ENCODE data around the gene DENND4A. TPM values are rescaled to one million over a fixed set of nuclear protein-coding genes. Genes with fewer than 3 reads are reported as not detected.

The DENND4A gene
- polyA plus RNA-seq, 1 experiment = 5.1 TPM

DNA sequence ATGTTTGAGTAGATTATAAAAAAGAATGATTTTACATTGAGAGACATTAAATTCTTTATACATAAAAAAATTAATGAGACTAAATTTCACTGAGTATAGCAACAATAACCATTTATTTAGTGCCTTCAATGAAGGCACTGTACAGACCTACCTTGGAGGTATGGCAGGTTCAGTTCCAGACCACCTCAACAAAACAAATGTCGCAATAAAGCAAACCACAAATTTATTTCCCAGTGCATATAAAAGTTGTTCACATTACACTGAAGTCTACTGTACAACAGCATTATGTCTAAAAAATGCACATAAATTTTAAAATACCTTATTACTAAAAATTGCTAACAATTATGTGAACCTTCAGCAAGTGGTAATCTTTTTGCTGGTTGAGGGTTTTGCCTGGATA, 111.5 kb downstream of the DENND4A start:
- no peak overlapping the region for H3K4me3 ChIP-seq (ENCODE audit: low read depth, low read length)
- CTCF ChIA-PET = no interaction called here
- DNase-seq (ENCODE audit: low read depth) = no peak
- TF ChIP-seq, protein P1, sequence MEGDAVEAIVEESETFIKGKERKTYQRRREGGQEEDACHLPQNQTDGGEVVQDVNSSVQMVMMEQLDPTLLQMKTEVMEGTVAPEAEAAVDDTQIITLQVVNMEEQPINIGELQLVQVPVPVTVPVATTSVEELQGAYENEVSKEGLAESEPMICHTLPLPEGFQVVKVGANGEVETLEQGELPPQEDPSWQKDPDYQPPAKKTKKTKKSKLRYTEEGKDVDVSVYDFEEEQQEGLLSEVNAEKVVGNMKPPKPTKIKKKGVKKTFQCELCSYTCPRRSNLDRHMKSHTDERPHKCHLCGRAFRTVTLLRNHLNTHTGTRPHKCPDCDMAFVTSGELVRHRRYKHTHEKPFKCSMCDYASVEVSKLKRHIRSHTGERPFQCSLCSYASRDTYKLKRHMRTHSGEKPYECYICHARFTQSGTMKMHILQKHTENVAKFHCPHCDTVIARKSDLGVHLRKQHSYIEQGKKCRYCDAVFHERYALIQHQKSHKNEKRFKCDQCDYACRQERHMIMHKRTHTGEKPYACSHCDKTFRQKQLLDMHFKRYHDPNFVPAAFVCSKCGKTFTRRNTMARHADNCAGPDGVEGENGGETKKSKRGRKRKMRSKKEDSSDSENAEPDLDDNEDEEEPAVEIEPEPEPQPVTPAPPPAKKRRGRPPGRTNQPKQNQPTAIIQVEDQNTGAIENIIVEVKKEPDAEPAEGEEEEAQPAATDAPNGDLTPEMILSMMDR (IDR thresholded peaks at IDR 0.05; ENCODE audit: insufficient read depth, low read depth, low read length) = no peak
- POLR2A ChIA-PET = no interaction called here
- no peaks in the 10 kb centered on the region; the same call in 1 of the 2 replicates for H3K36me3 ChIP-seq (ENCODE audit: control insufficient read depth, insufficient read depth, low read length)
- H3K27me3 ChIP-seq (ENCODE audit: control insufficient read depth, insufficient read depth, low read length) = no peaks in the 10 kb centered on the region

DNA sequence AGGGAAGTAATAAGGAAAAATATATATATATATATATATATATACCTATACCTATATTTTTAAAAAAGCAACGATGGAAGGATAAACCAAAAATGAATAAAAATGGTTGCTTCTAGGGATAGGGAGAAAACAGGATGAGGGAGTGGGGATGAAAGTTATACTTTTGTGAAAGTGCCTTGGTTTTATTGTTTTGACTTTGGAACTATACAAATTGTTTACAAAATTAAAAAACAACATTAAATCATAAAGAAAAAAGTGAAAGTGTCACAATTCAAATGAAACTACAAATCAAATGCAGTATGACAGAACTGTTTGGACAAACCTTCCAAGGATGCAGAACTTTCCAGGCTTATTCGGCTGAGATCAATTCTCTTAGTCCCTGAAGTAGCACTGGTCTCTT, 116.0 kb downstream of the DENND4A start:
- no peak for DNase-seq (ENCODE audit: low read depth)
- Histone ChIP-seq H3K4me3 (ENCODE audit: low read depth, low read length) (no peak overlapping the region), H3K27me3 (ENCODE audit: control insufficient read depth, insufficient read depth, low read length) (no peaks in the 10 kb centered on the region), H3K36me3 (ENCODE audit: control insufficient read depth, insufficient read depth, low read length) (no peaks in the 10 kb centered on the region)
- ChIA-PET POLR2A (no interaction called here), CTCF (interaction anchor here (0.7 kb wide), 1 partner anchor 1064 kb away, joined by 3 read pairs; no protein-coding TSS in a partner anchor)
- TF ChIP-seq, protein P1 (IDR thresholded peaks at IDR 0.05; ENCODE audit: insufficient read depth, low read depth, low read length) = no peak

DNA sequence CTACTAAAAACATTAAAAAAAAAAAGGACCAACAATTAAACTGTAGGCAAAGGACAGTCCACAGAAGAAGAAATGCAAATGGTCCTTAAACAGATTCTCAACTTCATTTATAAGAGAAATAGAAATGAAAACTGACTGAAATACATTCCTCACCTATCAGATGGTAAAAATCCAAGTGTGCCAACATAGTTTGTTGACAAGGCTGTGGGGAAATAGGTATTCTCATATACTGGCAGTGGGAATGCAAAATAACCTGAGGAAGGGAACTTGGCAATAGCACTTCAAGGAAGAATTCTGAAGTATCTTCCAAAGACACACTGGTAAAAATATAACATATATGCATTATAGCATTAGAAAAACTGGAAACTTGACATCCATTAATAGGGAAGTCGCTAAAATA, 116.5 kb downstream of the DENND4A start:
- no peak for DNase-seq (ENCODE audit: low read depth)
- Histone ChIP-seq H3K36me3 (ENCODE audit: control insufficient read depth, insufficient read depth, low read length) (no peaks in the 10 kb centered on the region), H3K4me3 (ENCODE audit: low read depth, low read length) (no peak overlapping the region), H3K27me3 (ENCODE audit: control insufficient read depth, insufficient read depth, low read length) (no peaks in the 10 kb centered on the region)
- ChIA-PET POLR2A (no interaction called here), CTCF (interaction anchor here (0.7 kb wide), 1 partner anchor 1064 kb away, joined by 3 read pairs; no protein-coding TSS in a partner anchor)
- TF ChIP-seq, protein P1 (IDR thresholded peaks at IDR 0.05; ENCODE audit: insufficient read depth, low read depth, low read length) = no peak

DNA sequence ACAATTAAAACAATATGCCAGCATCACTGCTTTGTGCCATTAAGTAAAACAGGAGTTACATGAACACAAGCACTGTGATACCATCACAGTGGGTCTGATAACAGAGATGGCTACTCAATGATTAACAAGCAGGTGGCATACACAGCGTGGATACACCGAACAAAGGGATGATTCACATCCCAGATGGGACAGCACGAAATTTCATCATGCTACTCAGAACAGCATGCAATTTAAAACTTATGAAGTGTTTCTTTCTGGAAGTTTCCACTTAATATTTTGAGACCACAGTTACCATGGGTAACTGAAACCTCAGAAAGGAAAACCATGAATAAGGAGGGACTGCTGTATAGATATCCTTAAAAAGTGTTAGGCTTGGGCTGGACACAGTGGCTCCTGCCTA, 125.8 kb downstream of the DENND4A start:
- CTCF ChIA-PET = no interaction called here
- TF ChIP-seq, protein P1 (IDR thresholded peaks at IDR 0.05; ENCODE audit: insufficient read depth, low read depth, low read length) = 0 out of 2 replicates have a peak, but pooled peaks have one; percentile 2

DNA sequence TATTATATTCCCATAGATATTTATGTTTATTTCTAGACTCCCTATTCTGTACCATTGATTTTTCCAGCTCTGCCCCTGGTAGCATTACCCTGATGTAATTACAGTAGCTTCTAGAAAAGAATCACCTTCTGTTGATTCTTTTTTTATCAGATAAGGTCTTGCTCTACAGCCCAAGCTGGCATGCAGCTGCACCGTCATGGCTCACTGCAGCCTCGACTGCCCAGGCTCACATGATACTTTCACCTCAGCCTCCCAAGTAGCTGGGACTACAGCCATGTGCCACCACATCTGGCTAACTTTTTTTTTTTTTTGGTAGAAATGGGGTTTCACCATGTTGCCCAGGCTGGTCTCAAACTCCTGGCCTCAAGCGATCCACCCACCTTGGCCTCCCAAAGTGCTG, 128.6 kb downstream of the DENND4A start:
- H3K36me3 ChIP-seq (ENCODE audit: control insufficient read depth, insufficient read depth, low read length) = peaks cover 2% of the 10 kb centered on the region
- TF ChIP-seq, protein P1 (IDR thresholded peaks at IDR 0.05; ENCODE audit: insufficient read depth, low read depth, low read length) = no peak
- H3K27me3 ChIP-seq (ENCODE audit: control insufficient read depth, insufficient read depth, low read length) = no peaks in the 10 kb centered on the region
- no peak overlapping the region for H3K4me3 ChIP-seq (ENCODE audit: low read depth, low read length)
- ChIA-PET POLR2A (no interaction called here), CTCF (interaction anchor here (1.4 kb wide), 1 partner anchor 194 kb away, joined by 4 read pairs; no protein-coding TSS in a partner anchor)
- no peak for DNase-seq (ENCODE audit: low read depth)

More for the DNA sequence above, 125.8 kb downstream of the DENND4A start:
- H3K36me3 ChIP-seq (ENCODE audit: control insufficient read depth, insufficient read depth, low read length) = peaks cover 2% of the 10 kb centered on the region
- no peak overlapping the region for H3K4me3 ChIP-seq (ENCODE audit: low read depth, low read length)
- POLR2A ChIA-PET = no interaction called here
- no peaks in the 10 kb centered on the region for H3K27me3 ChIP-seq (ENCODE audit: control insufficient read depth, insufficient read depth, low read length)
- DNase-seq (ENCODE audit: low read depth) = peak; percentile 27

All from BJ (cell line).